Measurements from ENCODE around the gene TET3. TPM values are rescaled to one million over a fixed set of nuclear protein-coding genes. Genes with fewer than 3 reads are reported as not detected.
A peak's percentile ranks its signal among the peaks of the same experiment; 100 is the strongest.

Gene TET3
- total and polyA plus RNA-seq, 9 of the 15 experiments (the other 6 are each of a cell fraction or from before 2014, with no cell fraction given): 0.35 to 16.3 (median 5.5) TPM

- no peak overlapping the region for H3K4me3 ChIP-seq
- in situ Hi-C loops (cut with MboI) (no loop called here), intact Hi-C loops (cut with micrococcal nuclease) (loop anchor here (2.0 to 10.0 kb wide), 2 partner anchors 85 to 319 kb away; no protein-coding TSS in a partner anchor)
- DNase-seq (ENCODE audit: extremely low read depth in 1 of 4, low spot score in 3 of 4): no peak
- no peaks in the 10 kb centered on the region for H3K9me1 ChIP-seq (ENCODE audit: control insufficient read depth, insufficient read depth, low read length)
- FAIRE-seq: no peak
- peaks cover 9 to 25% of the 10 kb centered on the region in 2 experiments; a peak in 3 of 5 replicates for H3K4me1 ChIP-seq (replicated peaks in 1 of 2; ENCODE audit: control insufficient read depth in 2 of 2, insufficient read depth in 2 of 2, low read length in 2 of 2)
- no peaks in the 10 kb centered on the region for H3K9me3 ChIP-seq (replicated peaks; ENCODE audit: control insufficient read depth, insufficient read depth, low read depth, low read length)
- no peak for ATAC-seq
- no peak overlapping the region for H2AFZ ChIP-seq (ENCODE audit: low read depth, low read length)
- TF ChIP-seq TOE1 (IDR thresholded peaks at IDR 0.05; ENCODE audit: borderline replicate concordance) (no peak), TOE1 (CRISPR knock-in tag; IDR thresholded peaks at IDR 0.05; ENCODE audit: borderline replicate concordance, low read depth) (no peak), EGR1 (conservative IDR thresholded peaks at IDR 0.05) (peak; percentile 49; the same call in 1 of the 2 replicates)
- H3K9ac ChIP-seq (ENCODE audit: insufficient read depth in 1 of 2, low read depth in 2 of 2, low read length in 2 of 2): no peak overlapping the region
- BruUV-seq (replicated peaks): no TSS peak
- ChIA-PET CTCF (ENCODE audit: low intra/inter-chr PET ratio) (no interaction called here), POLR2A (interaction anchor here (0.6 kb wide), 1 partner anchor 265 kb away, joined by 3 read pairs; no protein-coding TSS in a partner anchor)
- no peak overlapping the region; the same call in 2 of the 3 replicates for H3K27ac ChIP-seq (ENCODE audit: extremely low read depth, low read depth, low read length)
- H3K36me3 ChIP-seq (ENCODE audit: control insufficient read depth, insufficient read depth, low read length): peaks cover 22% of the 10 kb centered on the region; the same call in 2 of the 3 replicates
- H3K4me2 ChIP-seq (ENCODE audit: insufficient read depth, low read length): no peak overlapping the region; the same call in 1 of the 2 replicates
- peaks cover 83% of the 10 kb centered on the region for H3K79me2 ChIP-seq (ENCODE audit: control insufficient read depth, insufficient read depth, low read length)
- H3K27me3 ChIP-seq (ENCODE audit: control insufficient read depth in 2 of 2, insufficient read depth in 2 of 2, low read length in 2 of 2): no peaks in the 10 kb centered on the region
- WGBS (ENCODE audit: insufficient coverage, low coverage, missing lambda C conversion rate): 55% methylated on average over 4 of the region's 4 CpGs
- peaks cover 13% of the 10 kb centered on the region; the same call in 1 of the 2 replicates for H4K20me1 ChIP-seq (replicated peaks; ENCODE audit: control insufficient read depth, insufficient read depth, low read length)
These were observed 9.1 kb downstream of the TET3 start for GRCh38 chr2:73993778-73994177.

- intact Hi-C loops (cut with micrococcal nuclease) (loop anchor here (2.0 to 10.0 kb wide), 2 partner anchors 86 to 320 kb away; no protein-coding TSS in a partner anchor), in situ Hi-C loops (cut with MboI) (no loop called here)
- ATAC-seq (no peak), FAIRE-seq (no peak), DNase-seq (ENCODE audit: extremely low read depth in 1 of 4, low spot score in 3 of 4) (no peak)
- Histone ChIP-seq H3K27ac (ENCODE audit: extremely low read depth, low read depth, low read length) (no peak overlapping the region), H3K4me3 (no peak overlapping the region), H3K9ac (ENCODE audit: insufficient read depth in 1 of 2, low read depth in 2 of 2, low read length in 2 of 2) (no peak overlapping the region), H4K20me1 (replicated peaks; ENCODE audit: control insufficient read depth, insufficient read depth, low read length) (peaks cover 13% of the 10 kb centered on the region; the same call in 1 of the 2 replicates), H3K9me3 (replicated peaks; ENCODE audit: control insufficient read depth, insufficient read depth, low read depth, low read length) (no peaks in the 10 kb centered on the region), H3K36me3 (ENCODE audit: control insufficient read depth, insufficient read depth, low read length) (peaks cover 17% of the 10 kb centered on the region; the same call in 2 of the 3 replicates), H3K4me1 (replicated peaks in 1 of 2; ENCODE audit: control insufficient read depth in 2 of 2, insufficient read depth in 2 of 2, low read length in 2 of 2) (peaks cover 6 to 22% of the 10 kb centered on the region in 2 experiments; a peak in 3 of 5 replicates), H3K9me1 (ENCODE audit: control insufficient read depth, insufficient read depth, low read length) (no peaks in the 10 kb centered on the region), H3K27me3 (ENCODE audit: control insufficient read depth in 2 of 2, insufficient read depth in 2 of 2, low read length in 2 of 2) (no peaks in the 10 kb centered on the region), H3K4me2 (ENCODE audit: insufficient read depth, low read length) (no peak overlapping the region; the same call in 1 of the 2 replicates), H2AFZ (ENCODE audit: low read depth, low read length) (no peak overlapping the region), H3K79me2 (ENCODE audit: control insufficient read depth, insufficient read depth, low read length) (peaks cover 83% of the 10 kb centered on the region)
- no peak for TF ChIP-seq TAL1 (IDR thresholded peaks at IDR 0.05)
- TF ChIP-seq, protein P1, sequence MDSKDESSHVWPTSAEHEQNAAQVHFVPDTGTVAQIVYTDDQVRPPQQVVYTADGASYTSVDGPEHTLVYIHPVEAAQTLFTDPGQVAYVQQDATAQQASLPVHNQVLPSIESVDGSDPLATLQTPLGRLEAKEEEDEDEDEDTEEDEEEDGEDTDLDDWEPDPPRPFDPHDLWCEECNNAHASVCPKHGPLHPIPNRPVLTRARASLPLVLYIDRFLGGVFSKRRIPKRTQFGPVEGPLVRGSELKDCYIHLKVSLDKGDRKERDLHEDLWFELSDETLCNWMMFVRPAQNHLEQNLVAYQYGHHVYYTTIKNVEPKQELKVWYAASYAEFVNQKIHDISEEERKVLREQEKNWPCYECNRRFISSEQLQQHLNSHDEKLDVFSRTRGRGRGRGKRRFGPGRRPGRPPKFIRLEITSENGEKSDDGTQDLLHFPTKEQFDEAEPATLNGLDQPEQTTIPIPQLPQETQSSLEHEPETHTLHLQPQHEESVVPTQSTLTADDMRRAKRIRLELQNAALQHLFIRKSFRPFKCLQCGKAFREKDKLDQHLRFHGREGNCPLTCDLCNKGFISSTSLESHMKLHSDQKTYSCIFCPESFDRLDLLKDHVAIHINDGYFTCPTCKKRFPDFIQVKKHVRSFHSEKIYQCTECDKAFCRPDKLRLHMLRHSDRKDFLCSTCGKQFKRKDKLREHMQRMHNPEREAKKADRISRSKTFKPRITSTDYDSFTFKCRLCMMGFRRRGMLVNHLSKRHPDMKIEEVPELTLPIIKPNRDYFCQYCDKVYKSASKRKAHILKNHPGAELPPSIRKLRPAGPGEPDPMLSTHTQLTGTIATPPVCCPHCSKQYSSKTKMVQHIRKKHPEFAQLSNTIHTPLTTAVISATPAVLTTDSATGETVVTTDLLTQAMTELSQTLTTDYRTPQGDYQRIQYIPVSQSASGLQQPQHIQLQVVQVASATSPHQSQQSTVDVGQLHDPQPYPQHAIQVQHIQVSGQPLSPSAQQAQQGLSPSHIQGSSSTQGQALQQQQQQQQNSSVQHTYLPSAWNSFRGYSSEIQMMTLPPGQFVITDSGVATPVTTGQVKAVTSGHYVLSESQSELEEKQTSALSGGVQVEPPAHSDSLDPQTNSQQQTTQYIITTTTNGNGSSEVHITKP (IDR thresholded peaks at IDR 0.05; ENCODE audit: partially characterized antibody): peak; percentile 83
- BruUV-seq (replicated peaks): no TSS peak
- WGBS (ENCODE audit: insufficient coverage, low coverage, missing lambda C conversion rate): 67% methylated on average over 6 of the region's 8 CpGs
- ChIA-PET POLR2A (interaction anchor here (0.6 kb wide), 1 partner anchor 869 kb away, joined by 3 read pairs; no protein-coding TSS in a partner anchor), CTCF (ENCODE audit: low intra/inter-chr PET ratio) (interaction anchor here (1.4 kb wide), 1 partner anchor 171 kb away, joined by 4 read pairs; no protein-coding TSS in a partner anchor)
These were observed 9.6 kb downstream of the TET3 start for GRCh38 chr2:73994178-73994831.

All from K562 (cell line).